GM19023 (cell line): Measurements from ENCODE around the gene EVI2B.
"Not testable (repeated sequence)": the region's sequence is repeated elsewhere in the genome, so short reads cannot be mapped to it uniquely, and the experiment has no call there.

ENCODE experiments used
- ATAC-seq: cut with Tn5 transposase; IDR thresholded peaks from one replicate; pipeline ENCODE4 v1.9.1; 2021; ENCODE audit warnings: mild to moderate bottlenecking, moderate library complexity; ENCODE audit not compliant: unreplicated experiment

EVI2B gene

GRCh38 chr17:31272803-31273202, 41.1 kb downstream of the EVI2B start:
- ATAC-seq, result no peak

- ATAC-seq, result no peak
These were observed 41.6 kb downstream of the EVI2B start for GRCh38 chr17:31272236-31272635.

GRCh38 chr17:31269578-31269983, 44.3 kb downstream of the EVI2B start:
- no peak for ATAC-seq

GRCh38 chr17:31269036-31269577, 44.7 kb downstream of the EVI2B start:
- no peak for ATAC-seq

GRCh38 chr17:31266042-31266441, 47.8 kb downstream of the EVI2B start:
- no peak for ATAC-seq

GRCh38 chr17:31262923-31263322, 50.9 kb downstream of the EVI2B start:
- not testable (repeated sequence) for ATAC-seq

GRCh38 chr17:31261601-31262000, 52.3 kb downstream of the EVI2B start:
- ATAC-seq, result no peak

- ATAC-seq, result no peak
These were observed 53.7 kb downstream of the EVI2B start for GRCh38 chr17:31260151-31260550.

- no peak for ATAC-seq
These were observed 56.9 kb downstream of the EVI2B start for GRCh38 chr17:31256936-31257335.

GRCh38 chr17:31254654-31255053, 59.2 kb downstream of the EVI2B start:
- ATAC-seq, result no peak
